ENCODE measurements around the gene FHL3. TPM values are rescaled to one million over a fixed set of nuclear protein-coding genes. Genes with fewer than 3 reads are reported as not detected.

FHL3 gene
- total and polyA plus RNA-seq, 2 donors (not counting 3 experiments of a cell fraction or from before 2014, with no cell fraction given), result 26.1 to 58.7 TPM

DNA sequence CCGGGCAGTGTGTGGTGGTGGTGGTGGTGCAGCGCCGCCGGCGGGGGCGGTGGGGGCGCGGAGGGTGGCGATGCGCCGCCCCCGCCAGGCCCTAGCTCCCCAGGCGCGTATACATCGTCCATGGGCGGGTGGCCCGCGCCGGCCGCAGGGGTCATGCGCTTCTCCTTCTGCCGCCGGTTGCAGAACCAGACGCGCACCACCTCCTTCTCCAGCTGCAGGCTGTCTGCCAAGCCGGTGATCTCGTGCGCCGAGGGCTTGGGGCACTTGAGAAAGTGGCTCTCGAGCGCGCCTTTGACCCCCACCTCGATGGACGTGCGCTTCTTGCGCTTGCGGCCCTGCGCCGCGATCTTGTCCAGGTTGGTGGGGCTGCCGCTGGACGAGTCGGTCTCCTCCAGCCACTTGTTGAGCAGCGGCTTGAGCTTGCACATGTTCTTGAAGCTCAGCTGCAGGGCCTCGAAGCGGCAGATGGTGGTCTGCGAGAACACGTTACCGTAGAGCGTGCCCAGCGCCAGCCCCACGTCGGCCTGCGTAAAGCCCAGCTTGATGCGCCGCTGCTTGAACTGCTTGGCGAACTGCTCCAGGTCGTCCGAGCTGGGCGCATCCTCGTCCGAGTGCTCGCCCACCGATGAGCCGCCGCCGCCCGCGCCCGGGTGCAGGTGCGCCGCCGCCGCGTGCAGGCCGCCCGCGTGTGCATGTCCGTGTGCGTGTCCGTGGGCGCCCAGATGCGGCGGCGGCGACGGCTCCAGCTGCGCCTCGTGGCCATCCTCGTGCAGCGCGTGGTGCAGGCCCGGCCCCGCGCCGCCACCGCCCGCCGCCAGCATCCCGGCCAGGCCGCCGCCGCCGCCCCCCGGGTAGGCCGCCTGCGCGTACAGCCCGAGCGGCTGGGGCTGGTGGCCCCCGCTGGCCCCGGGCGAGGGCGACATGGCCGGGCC, 40.4 kb upstream of the FHL3 start:
- dilution Hi-C loops (cut with MboI; ENCODE audit: extremely low pct_ligation_motif_present, low sequenced_read_pairs), result no loop called here
- CTCF ChIA-PET, result interaction anchor here (1.3 to 2.4 kb wide), 4 partner anchors 9 to 46 kb away, joined by 3 to 12 read pairs (median 8); no protein-coding TSS in a partner anchor
- Histone ChIP-seq H3K4me3 (replicated peaks in 1 of 3; ENCODE audit: insufficient read depth in 1 of 3, low read depth in 1 of 3, low read length in 3 of 3) (no peak overlapping the region), H3K9me1 (replicated peaks; ENCODE audit: control insufficient read depth, extremely low read depth, insufficient read depth, low read length) (no peaks in the 10 kb centered on the region), H3K27ac (ENCODE audit: insufficient read depth, low read depth, low read length) (no peak overlapping the region), H2AFZ (ENCODE audit: low read depth, low read length) (no peak overlapping the region), H3K79me2 (ENCODE audit: control insufficient read depth, insufficient read depth, low read length) (no peaks in the 10 kb centered on the region), H3K9me3 (replicated peaks; ENCODE audit: control insufficient read depth, insufficient read depth, low read length) (no peaks in the 10 kb centered on the region), H3K27me3 (ENCODE audit: control insufficient read depth in 2 of 2, insufficient read depth in 2 of 2, low read length in 2 of 2) (peaks cover 49 to 66% of the 10 kb centered on the region in 2 experiments), H3K4me1 (ENCODE audit: control insufficient read depth, extremely low read depth, insufficient read depth, low read length) (peaks cover 7% of the 10 kb centered on the region), H4K20me1 (replicated peaks; ENCODE audit: control insufficient read depth, extremely low read depth, insufficient read depth, low read length) (no peaks in the 10 kb centered on the region), H3K36me3 (ENCODE audit: control insufficient read depth in 2 of 2, extremely low read depth in 1 of 2, insufficient read depth in 2 of 2, low read length in 2 of 2) (no peaks in the 10 kb centered on the region), H3K9ac (replicated peaks; ENCODE audit: extremely low read depth, insufficient read depth, low read length) (no peak overlapping the region), H3K4me2 (ENCODE audit: insufficient read depth, low read length) (no peak overlapping the region)
- intact Hi-C loops (cut with micrococcal nuclease), result loop anchor here (1.0 to 5.0 kb wide), 2 partner anchors 45 to 92 kb away; no protein-coding TSS in a partner anchor
- DNase-seq (ENCODE audit: low read depth, low spot score) (no peak), FAIRE-seq (no peak)
- POLR2A ChIA-PET, result no interaction called here
- TF ChIP-seq EZH2 (IDR thresholded peaks at IDR 0.05; ENCODE audit: borderline replicate concordance, low read depth, low read length, severe bottlenecking) (peak; percentile 100), JUN (IDR thresholded peaks at IDR 0.05; ENCODE audit: borderline replicate concordance, insufficient read depth, insufficient read length, low read depth) (no peak)
- no TSS peak for BruUV-seq (replicated peaks)

DNA sequence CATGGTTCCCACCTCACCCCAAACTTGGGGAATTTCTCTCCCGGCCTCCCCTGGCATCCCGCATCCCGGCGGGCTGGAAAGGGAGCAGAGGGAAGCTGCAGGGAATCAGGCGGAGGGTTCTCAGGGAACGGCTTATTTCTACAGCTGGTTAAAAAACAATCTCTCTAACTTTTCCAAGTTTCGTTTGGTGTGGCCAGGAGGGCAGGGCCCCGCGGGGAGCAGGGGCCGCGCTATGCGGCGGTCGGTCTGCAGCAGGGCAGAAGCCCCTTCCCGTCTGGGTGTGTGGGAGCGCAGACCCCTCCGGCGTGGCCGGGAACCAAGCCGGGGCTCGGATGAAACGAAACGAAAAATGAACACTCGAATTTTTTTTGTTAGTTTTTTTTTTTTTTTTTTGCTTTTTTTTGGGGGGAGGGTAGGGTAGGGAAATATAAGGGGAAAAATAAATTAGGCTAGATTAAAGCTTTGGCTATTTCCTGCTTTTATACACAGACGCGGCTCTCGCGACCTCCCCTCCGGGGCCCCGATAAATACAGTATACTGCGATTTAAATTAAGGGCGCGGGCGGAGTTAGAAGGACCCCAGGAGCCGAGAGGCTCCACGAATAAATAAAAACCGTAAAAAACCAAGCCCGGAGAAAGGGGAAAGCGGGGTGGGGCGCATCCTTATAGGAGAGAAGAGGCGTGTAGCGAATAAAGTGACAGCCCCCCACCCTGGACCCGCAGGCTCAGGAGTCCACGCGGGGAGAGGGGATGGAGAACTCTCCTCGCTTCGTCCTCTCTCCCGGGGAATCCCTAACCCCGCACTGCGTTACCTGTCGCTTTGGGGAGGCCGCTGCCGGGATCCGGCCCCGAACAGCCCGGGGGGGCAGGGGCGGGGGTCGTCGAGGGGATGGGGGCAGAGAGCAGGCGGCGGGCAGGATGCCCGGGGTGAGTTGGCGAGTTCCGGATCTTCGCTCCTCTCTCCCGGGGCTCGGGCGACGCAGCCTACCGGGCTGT, 39.2 kb upstream of the FHL3 start:
- peaks cover 7% of the 10 kb centered on the region for H3K4me1 ChIP-seq (ENCODE audit: control insufficient read depth, extremely low read depth, insufficient read depth, low read length)
- H3K27ac ChIP-seq (ENCODE audit: insufficient read depth, low read depth, low read length), result no peak overlapping the region
- dilution Hi-C loops (cut with MboI; ENCODE audit: extremely low pct_ligation_motif_present, low sequenced_read_pairs) (no loop called here), intact Hi-C loops (cut with micrococcal nuclease) (loop anchor here (1.0 to 5.0 kb wide), 2 partner anchors 44 to 93 kb away; no protein-coding TSS in a partner anchor)
- no peak overlapping the region for H2AFZ ChIP-seq (ENCODE audit: low read depth, low read length)
- no TSS peak for BruUV-seq (replicated peaks)
- no peaks in the 10 kb centered on the region for H4K20me1 ChIP-seq (replicated peaks; ENCODE audit: control insufficient read depth, extremely low read depth, insufficient read depth, low read length)
- peak overlapping the region; percentile 57 for H3K4me2 ChIP-seq (ENCODE audit: insufficient read depth, low read length)
- no peak for TF ChIP-seq MYC (IDR thresholded peaks at IDR 0.05; ENCODE audit: low read depth, low read length)
- TF ChIP-seq EZH2 (IDR thresholded peaks at IDR 0.05; ENCODE audit: borderline replicate concordance, low read depth, low read length, severe bottlenecking), result peak; percentile 86
- DNase-seq (ENCODE audit: low read depth, low spot score) (no peak), FAIRE-seq (peak; percentile 43)
- CTCF ChIA-PET, result interaction anchor here (2.4 kb wide), 1 partner anchor 17 kb away, joined by 12 read pairs; no protein-coding TSS in a partner anchor
- H3K27me3 ChIP-seq (ENCODE audit: control insufficient read depth in 2 of 2, insufficient read depth in 2 of 2, low read length in 2 of 2), result peaks cover 51 to 66% of the 10 kb centered on the region in 2 experiments
- H3K36me3 ChIP-seq (ENCODE audit: control insufficient read depth in 2 of 2, extremely low read depth in 1 of 2, insufficient read depth in 2 of 2, low read length in 2 of 2), result no peaks in the 10 kb centered on the region
- H3K9me3 ChIP-seq (replicated peaks; ENCODE audit: control insufficient read depth, insufficient read depth, low read length), result no peaks in the 10 kb centered on the region
- no peak overlapping the region for H3K9ac ChIP-seq (replicated peaks; ENCODE audit: extremely low read depth, insufficient read depth, low read length)
- no peaks in the 10 kb centered on the region for H3K79me2 ChIP-seq (ENCODE audit: control insufficient read depth, insufficient read depth, low read length)
- no peaks in the 10 kb centered on the region for H3K9me1 ChIP-seq (replicated peaks; ENCODE audit: control insufficient read depth, extremely low read depth, insufficient read depth, low read length)
- POLR2A ChIA-PET, result no interaction called here
- peak overlapping the region in 2 of 3 experiments; percentile 5 to 17 for H3K4me3 ChIP-seq (replicated peaks in 1 of 3; ENCODE audit: insufficient read depth in 1 of 3, low read depth in 1 of 3, low read length in 3 of 3)
